Measurements from ENCODE around the gene SENP2. TPM values are rescaled to one million over a fixed set of nuclear protein-coding genes. Genes with fewer than 3 reads are reported as not detected.
"Not testable (repeated sequence)": the region's sequence is repeated elsewhere in the genome, so short reads cannot be mapped to it uniquely, and the experiment has no call there.

The SENP2 gene
- total and polyA plus RNA-seq, 9 of the 15 experiments (the other 6 are each of a cell fraction or from before 2014, with no cell fraction given): 11.8 to 67.1 (median 41.1) TPM

- TF ChIP-seq WHSC1 (IDR thresholded peaks at IDR 0.05; ENCODE audit: low read length) (no peak), ZNF584 (CRISPR knock-in tag; IDR thresholded peaks at IDR 0.05; ENCODE audit: low read depth) (no peak)
- TF ChIP-seq, protein P1, sequence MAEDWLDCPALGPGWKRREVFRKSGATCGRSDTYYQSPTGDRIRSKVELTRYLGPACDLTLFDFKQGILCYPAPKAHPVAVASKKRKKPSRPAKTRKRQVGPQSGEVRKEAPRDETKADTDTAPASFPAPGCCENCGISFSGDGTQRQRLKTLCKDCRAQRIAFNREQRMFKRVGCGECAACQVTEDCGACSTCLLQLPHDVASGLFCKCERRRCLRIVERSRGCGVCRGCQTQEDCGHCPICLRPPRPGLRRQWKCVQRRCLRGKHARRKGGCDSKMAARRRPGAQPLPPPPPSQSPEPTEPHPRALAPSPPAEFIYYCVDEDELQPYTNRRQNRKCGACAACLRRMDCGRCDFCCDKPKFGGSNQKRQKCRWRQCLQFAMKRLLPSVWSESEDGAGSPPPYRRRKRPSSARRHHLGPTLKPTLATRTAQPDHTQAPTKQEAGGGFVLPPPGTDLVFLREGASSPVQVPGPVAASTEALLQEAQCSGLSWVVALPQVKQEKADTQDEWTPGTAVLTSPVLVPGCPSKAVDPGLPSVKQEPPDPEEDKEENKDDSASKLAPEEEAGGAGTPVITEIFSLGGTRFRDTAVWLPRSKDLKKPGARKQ (CRISPR knock-in tag; IDR thresholded peaks at IDR 0.05): no peak
These were observed 74.1 kb downstream of the SENP2 start (continued) for GRCh38 chr3:185659942-185660921.

- CTCF ChIA-PET (ENCODE audit: low intra/inter-chr PET ratio): interaction anchor here (0.7 to 1.2 kb wide), 4 partner anchors 315 to 1161 kb away, joined by 3 read pairs; no protein-coding TSS in a partner anchor
These were observed 75.2 kb downstream of the SENP2 start for GRCh38 chr3:185661296-185661695.

More at GRCh38 chr3:185661296-185661695, 75.2 kb downstream of the SENP2 start:
- peaks cover 36% of the 10 kb centered on the region for H3K36me3 ChIP-seq (ENCODE audit: control insufficient read depth, insufficient read depth, low read length)
- FAIRE-seq; DNase-seq (ENCODE audit: extremely low read depth in 1 of 4, low spot score in 3 of 4); H3K79me2 ChIP-seq (ENCODE audit: control insufficient read depth, insufficient read depth, low read length); H3K9ac ChIP-seq (ENCODE audit: insufficient read depth in 1 of 2, low read depth in 2 of 2, low read length in 2 of 2); H3K4me2 ChIP-seq (ENCODE audit: insufficient read depth, low read length); H3K9me1 ChIP-seq (ENCODE audit: control insufficient read depth, insufficient read depth, low read length); H2AFZ ChIP-seq (ENCODE audit: low read depth, low read length); in situ Hi-C loops (cut with MboI); ATAC-seq; H3K27ac ChIP-seq (ENCODE audit: extremely low read depth, low read depth, low read length); H3K4me1 ChIP-seq (replicated peaks in 1 of 2; ENCODE audit: control insufficient read depth in 2 of 2, insufficient read depth in 2 of 2, low read length in 2 of 2); H3K9me3 ChIP-seq (replicated peaks; ENCODE audit: control insufficient read depth, insufficient read depth, low read depth, low read length); H3K4me3 ChIP-seq; BruUV-seq (replicated peaks); H3K27me3 ChIP-seq (ENCODE audit: control insufficient read depth in 2 of 2, insufficient read depth in 2 of 2, low read length in 2 of 2); H4K20me1 ChIP-seq (replicated peaks; ENCODE audit: control insufficient read depth, insufficient read depth, low read length): not testable (repeated sequence)
- POLR2A ChIA-PET: interaction anchor here (1.4 to 3.1 kb wide), 5 partner anchors 12 to 261 kb away, joined by 3 to 24 read pairs (median 4); partner anchors contain the start of gene SENP2
- intact Hi-C loops (cut with micrococcal nuclease): loop anchor here (2.0 to 10.0 kb wide), 3 partner anchors 74 to 316 kb away; no protein-coding TSS in a partner anchor
- 84% methylated on average over 9 of the region's 10 CpGs for WGBS (ENCODE audit: insufficient coverage, low coverage, missing lambda C conversion rate)
